HepG2 (cell line): ENCODE data around the gene CD6. TPM values are rescaled to one million over a fixed set of nuclear protein-coding genes. Genes with fewer than 3 reads are reported as not detected.

Experiments used
- ATAC-seq: fragments of 200-7000 bp; cut with Tn5 transposase; 3 replicates; pipeline ENCODE4 v1.9.1; 2020; ENCODE audit warnings: mild to moderate bottlenecking, moderate library complexity
- BruUV-seq: library from RNA; stranded (reverse); fragments of 400-500 nt; replicated peaks from 2 replicates; lab custom pipeline; 2021; lab: Mats Ljungman, UMichigan
- CTCF ChIA-PET: fragments of 300-600 bp; formaldehyde crosslinking; extraction: SDS; loops from one replicate; lab custom pipeline; 2021; ENCODE audit warnings: low total read pairs, inconsistent platforms, low intra/inter-chr PET ratio; lab: Yijun Ruan, JAX
- POLR2A ChIA-PET: fragments of 350-600 bp; sonication (Branson Sonifier 250); formaldehyde crosslinking; loops from one replicate; lab custom pipeline; 2020; ENCODE audit warnings: antibody characterized with exemption, inconsistent platforms; lab: Yijun Ruan, JAX
- DNase-seq: peaks from one replicate; pipeline ENCODE4 v3.0.0-alpha.2; 2015; ENCODE audit warnings: low spot score
- FAIRE-seq: peaks from 3 replicates; lab custom pipeline; 2011; peaks lifted over from hg19 to GRCh38; lab: Jason Lieb, UNC
- H2AFZ ChIP-seq: one replicate; pipeline ENCODE4 v1.6.1; 2011; ENCODE audit warnings: low read length, inconsistent platforms
- H3K27ac ChIP-seq: fragments of 300-600 bp; 3 replicates; pipeline ENCODE4 v1.8.0; 2011; ENCODE audit warnings: mixed run types, mild to moderate bottlenecking, mixed read lengths, low read length, inconsistent platforms; ENCODE audit not compliant: insufficient read depth; ENCODE audit errors: extremely low read length
- H3K27me3 ChIP-seq, 2 experiments: fragments of 200-600 bp in 1 of 2; 2 replicates in 1 of 2; 3 replicates in 1 of 2; pipeline versions ENCODE4 v1.6.0 to v1.8.0; 2011; ENCODE audit warnings: low read length in 2 of 2, mild to moderate bottlenecking in 2 of 2, moderate library complexity in 2 of 2, inconsistent platforms in 1 of 2; ENCODE audit not compliant: insufficient read depth in 2 of 2, control insufficient read depth in 1 of 2
- H3K36me3 ChIP-seq, 2 experiments: fragments of 200-600 bp in 1 of 2; replicated peaks in 1 of 2; 2 replicates in 1 of 2; 3 replicates in 1 of 2; pipeline versions ENCODE4 v1.5.1 to v1.8.0; 2011; ENCODE audit warnings: low read length in 2 of 2, inconsistent platforms in 1 of 2; ENCODE audit not compliant: insufficient read depth in 2 of 2, control insufficient read depth in 1 of 2
- H3K4me1 ChIP-seq: 2 replicates; pipeline ENCODE4 v1.5.1; 2012; ENCODE audit warnings: low read length, inconsistent platforms; ENCODE audit not compliant: insufficient read depth
- H3K4me2 ChIP-seq: 2 replicates; pipeline ENCODE4 v1.6.0; 2011; ENCODE audit warnings: low read depth, low read length, inconsistent platforms
- H3K4me3 ChIP-seq, 3 experiments: fragments of 200-600 bp in 1 of 3; sonication (generic), shearing (Covaris generic) in 1 of 3; replicated peaks in 1 of 3; 2 replicates each; pipeline ENCODE4 v1.5.1; 2011 to 2016; ENCODE audit warnings: low read length in 3 of 3, inconsistent platforms in 2 of 3, low read depth in 2 of 3, mild to moderate bottlenecking in 2 of 3, control low read depth in 1 of 3, mixed read lengths in 1 of 3; ENCODE audit not compliant: insufficient read depth in 1 of 3
- H3K79me2 ChIP-seq: one replicate; pipeline ENCODE4 v1.6.1; 2011; ENCODE audit warnings: low read length, inconsistent platforms; ENCODE audit not compliant: insufficient read depth
- H3K9ac ChIP-seq: 2 replicates; pipeline ENCODE4 v1.6.0; 2011; ENCODE audit warnings: mild to moderate bottlenecking, low read depth, low read length, inconsistent platforms; ENCODE audit not compliant: insufficient read depth
- H3K9me3 ChIP-seq: 2 replicates; pipeline ENCODE4 v1.5.1; 2012; ENCODE audit warnings: mild to moderate bottlenecking, low read length
- H4K20me1 ChIP-seq: 2 replicates; pipeline ENCODE4 v1.6.0; 2011; ENCODE audit warnings: inconsistent platforms, mild to moderate bottlenecking, low read length, moderate library complexity; ENCODE audit not compliant: insufficient read depth
- BRD4 ChIP-seq: sonication (generic); formaldehyde crosslinking; IDR thresholded peaks from 2 replicates; pipeline ENCODE4 v1.4.0; 2020; ENCODE audit warnings: missing genetic modification reagents
- FOSL2 ChIP-seq: sonication (generic); formaldehyde crosslinking; IDR thresholded peaks from 2 replicates; pipeline ENCODE4 v1.4.0; 2020; ENCODE audit warnings: missing genetic modification reagents
- KDM1A ChIP-seq: IDR thresholded peaks from 2 replicates; pipeline ENCODE4 v1.6.1; 2016; ENCODE audit warnings: missing compliant biosample characterization
- PTBP1 ChIP-seq: fragments of 200-400 bp; formaldehyde crosslinking; IDR thresholded peaks from 2 replicates; pipeline ENCODE4 v1.6.1; 2018; ENCODE audit warnings: low read length, low read depth; ENCODE audit not compliant: poor library complexity, severe bottlenecking
- REST ChIP-seq, 2 experiments: IDR thresholded peaks; 2 replicates each; pipeline ENCODE4 v1.6.1; 2011 to 2012; ENCODE audit warnings: low read length in 2 of 2, borderline replicate concordance in 1 of 2, low read depth in 1 of 2, mild to moderate bottlenecking in 1 of 2, moderate library complexity in 1 of 2
- TAF1 ChIP-seq: sonication (generic); formaldehyde crosslinking; IDR thresholded peaks from 2 replicates; pipeline ENCODE4 v1.4.0; 2020; ENCODE audit warnings: missing genetic modification reagents
- ZBTB43 ChIP-seq: sonication (generic); formaldehyde crosslinking; conservative IDR thresholded peaks from 2 replicates; pipeline ENCODE4 v1.4.0; 2020; ENCODE audit warnings: missing genetic modification reagents
- ZC3H13 ChIP-seq: sonication (generic); formaldehyde crosslinking; IDR thresholded peaks from 2 replicates; pipeline ENCODE4 v1.8.1; 2023; ENCODE audit warnings: mild to moderate bottlenecking, missing genetic modification reagents, moderate library complexity
- ZNF180 ChIP-seq: sonication (generic); formaldehyde crosslinking; IDR thresholded peaks from 2 replicates; pipeline ENCODE4 v1.4.0; 2020; ENCODE audit warnings: low read depth, missing genetic modification reagents, borderline replicate concordance
- ZNF224 ChIP-seq: sonication (generic); formaldehyde crosslinking; IDR thresholded peaks from 2 replicates; pipeline ENCODE4 v1.5.0; 2020; ENCODE audit warnings: mild to moderate bottlenecking, missing genetic modification reagents
- ZNF281 ChIP-seq: sonication (generic); formaldehyde crosslinking; IDR thresholded peaks from 2 replicates; pipeline ENCODE4 v1.4.0; 2020; ENCODE audit warnings: missing genetic modification reagents, borderline replicate concordance
- ZNF766 ChIP-seq: sonication (generic); formaldehyde crosslinking; IDR thresholded peaks from 2 replicates; pipeline ENCODE4 v1.5.0; 2020; ENCODE audit warnings: missing genetic modification reagents, borderline replicate concordance
- WGBS: methylation state at CpG from one replicate; pipeline ENCODE4 v1.1.6; 2017; ENCODE audit warnings: low lambda C conversion rate; 5-methylcytosine and 5-hydroxymethylcytosine counted together
- in situ Hi-C: cut with HindIII; loops from 2 replicates; pipeline ENCODE4 v1.10.0; 2017; ENCODE audit warnings: low pct_unique_long_range_greater_than_20kb; ENCODE audit not compliant: extremely low pct_ligation_motif_present
- intact Hi-C: fragments of 100-400 bp; cut with micrococcal nuclease; formaldehyde crosslinking; loops from one replicate; pipeline ENCODE4 v1.10.0; 2022; ENCODE audit not compliant: unreplicated experiment
- polyA plus RNA-seq, 8 experiments: library from polyadenylated mRNA; depleted of rRNA in 3 of 8; stranded (reverse) in 7 of 8; unstranded in 1 of 8; fragments of >200 nt; fragmentation: Illumina TruSeq in 4 of 8; extraction: Trizol in 4 of 8; gene quantifications; 2 replicates each; pipeline versions ENCODE4 v1.2.1 to v1.2.3, GENCODE V29; 2011 to 2016; ENCODE audit warnings: low read depth in 4 of 8, missing spikeins in 1 of 8, mixed read lengths in 1 of 8; ENCODE audit not compliant: insufficient read depth in 1 of 8
- total RNA-seq, 5 experiments: library from RNA; depleted of rRNA; stranded (reverse); fragments of >200 nt; fragmentation: Illumina TruSeq; extraction: Trizol; gene quantifications; 2 replicates each; pipeline ENCODE4 v1.2.3, GENCODE V29; 2016; ENCODE audit warnings: low read depth in 1 of 5

The CD6 gene
- total and polyA plus RNA-seq, 2 of the 13 experiments (the other 11 are each of a cell fraction or from before 2014, with no cell fraction given), result not detected

GRCh38 chr11:61039916-61040315, 68.4 kb downstream of the CD6 start (continued):
- TF ChIP-seq ZC3H13 (no peak), ZNF766 (CRISPR knock-in tag) (no peak)

GRCh38 chr11:61041755-61042518, 70.5 kb downstream of the CD6 start:
- in situ Hi-C loops (no loop called here), intact Hi-C loops (no loop called here)
- no peak overlapping the region for H2AFZ ChIP-seq
- no peak for FAIRE-seq
- no peaks in the 10 kb centered on the region for H4K20me1 ChIP-seq
- H3K27me3 ChIP-seq, result peaks cover 1 to 40% of the 10 kb centered on the region in 2 experiments; a peak in 4 of 5 replicates
- DNase-seq, result no peak
- H3K36me3 ChIP-seq, result no peaks in the 10 kb centered on the region
- H3K9me3 ChIP-seq, result no peaks in the 10 kb centered on the region
- H3K4me2 ChIP-seq, result no peak overlapping the region
- H3K9ac ChIP-seq, result no peak overlapping the region
- ChIA-PET POLR2A (no interaction called here), CTCF (no interaction called here)
- no peak overlapping the region for H3K27ac ChIP-seq
- no peak for ATAC-seq
- WGBS, result 9% methylated on average over 16 of the region's 16 CpGs
- H3K79me2 ChIP-seq, result no peaks in the 10 kb centered on the region
- no TSS peak for BruUV-seq
- H3K4me3 ChIP-seq, result no peak overlapping the region
- no peaks in the 10 kb centered on the region for H3K4me1 ChIP-seq
- TF ChIP-seq ZNF180, result no peak
- TF ChIP-seq KDM1A, result no peak
- no peak for TF ChIP-seq TAF1 (CRISPR knock-in tag)
- no peak for TF ChIP-seq REST (IDR thresholded peaks at IDR 0.05; ENCODE audit: borderline replicate concordance in 1 of 2, low read depth in 1 of 2, low read length in 2 of 2)
- no peak for TF ChIP-seq PTBP1
- TF ChIP-seq ZNF281 (CRISPR knock-in tag), result no peak
- no peak for TF ChIP-seq ZNF224 (CRISPR knock-in tag)
- TF ChIP-seq ZBTB43 (CRISPR knock-in tag), result no peak
- TF ChIP-seq BRD4 (CRISPR knock-in tag), result no peak
- no peak for TF ChIP-seq FOSL2
